Kidney (tissue), 14 donors: Measurements from ENCODE around the gene ABTB2. TPM values are rescaled to one million over a fixed set of nuclear protein-coding genes. Genes with fewer than 3 reads are reported as not detected.

ENCODE experiments used
- DNase-seq, 5 donors: peaks; one replicate each; pipeline ENCODE4 v3.0.0-alpha.2; 2013 to 2020
- FAIRE-seq: peaks from 2 replicates; lab custom pipeline; 2012; peaks lifted over from hg19 to GRCh38; lab: Jason Lieb, UNC
- H3K27ac ChIP-seq, 2 donors: one replicate each; pipeline ENCODE4 v1.7.0; 2013; ENCODE audit warnings: low read depth in 2 of 2, low read length in 2 of 2, inconsistent platforms in 1 of 2
- H3K27me3 ChIP-seq: one replicate; pipeline ENCODE4 v1.7.1; 2013; ENCODE audit warnings: low read length, inconsistent platforms; ENCODE audit not compliant: control insufficient read depth, insufficient read depth
- H3K36me3 ChIP-seq, 3 donors: one replicate each; pipeline versions ENCODE4 v1.7.0 to v1.7.1; 2013; ENCODE audit warnings: low read length in 3 of 3, control low read depth in 1 of 3, inconsistent platforms in 1 of 3; ENCODE audit not compliant: insufficient read depth in 3 of 3, control insufficient read depth in 2 of 3
- H3K4me1 ChIP-seq, 3 donors: one replicate each; pipeline versions ENCODE4 v1.7.0 to v1.7.1; 2013; ENCODE audit warnings: low read length in 3 of 3, inconsistent platforms in 1 of 3, low read depth in 1 of 3; ENCODE audit not compliant: control insufficient read depth in 2 of 3, insufficient read depth in 2 of 3
- H3K4me3 ChIP-seq, 3 donors: one replicate each; pipeline versions ENCODE4 v1.7.0 to v1.8.1; 2013; ENCODE audit warnings: low read length in 3 of 3, control low read depth in 1 of 3, inconsistent platforms in 1 of 3
- H3K9ac ChIP-seq, 3 donors: one replicate each; pipeline versions ENCODE4 v1.7.0 to v1.7.1; 2013; ENCODE audit warnings: low read length in 3 of 3, control low read depth in 1 of 3, inconsistent platforms in 1 of 3
- H3K9me3 ChIP-seq, 3 donors: one replicate each; pipeline versions ENCODE4 v1.7.0 to v1.7.1; 2013; ENCODE audit warnings: low read length in 3 of 3, control low read depth in 1 of 3, inconsistent platforms in 1 of 3; ENCODE audit not compliant: control insufficient read depth in 2 of 3, insufficient read depth in 1 of 3
- CTCF ChIP-seq: IDR thresholded peaks from 3 replicates; pipeline ENCODE4 v1.5.1; 2012; ENCODE audit warnings: mild to moderate bottlenecking, moderate library complexity, borderline replicate concordance; ENCODE audit not compliant: insufficient read depth; ENCODE audit errors: extremely low read depth
- intact Hi-C: fragments of 100-400 bp; cut with DNase I; formaldehyde crosslinking; loops from one replicate; pipeline ENCODE4 v1.11.1; 2022
- polyA plus RNA-seq: library from polyadenylated mRNA; stranded (reverse); fragments of 350-450 nt; fragmentation: Illumina TruSeq; extraction: RNeasy Lipid Tissue Mini Kit (QIAGEN cat#74804); gene quantifications from one replicate; pipeline ENCODE4 v1.2.3, GENCODE V29; 2014; ENCODE audit warnings: low read depth, low replicate concordance; ENCODE audit not compliant: insufficient read depth
- total RNA-seq: library from RNA; stranded (reverse); fragmentation: NEBNext Ultra II Directional; extraction: Animal tissue kit (Norgen Biotek cat#: 25700); gene quantifications from one replicate; pipeline ENCODE4 v1.2.1, GENCODE V29; 2021
- donor health status: control.
- donor health status: control.
- donor health status: control.
- donor health status: control.
- donor health status: control.
- donor health status: DM: yes; HTN: yes; CAD: no.
- donor health status: Normal renal cell carcinoma (clear cell type).

Gene ABTB2
- total and polyA plus RNA-seq, 2 donors from 2014 or later, result 7.6 to 22.1 TPM

- Histone ChIP-seq H3K4me3 (no peak overlapping the region), H3K9ac (no peak overlapping the region), H3K36me3 (peaks cover 2 to 59% (median 53%) of the 10 kb centered on the region in 3 donors), H3K27ac (no peak overlapping the region), H3K27me3 (no peaks in the 10 kb centered on the region), H3K9me3 (no peaks in the 10 kb centered on the region), H3K4me1 (no peaks in the 10 kb centered on the region)
- intact Hi-C loops, result no loop called here
- TF ChIP-seq CTCF, result no peak
- DNase-seq (no peak), FAIRE-seq (no peak)
Observed at GRCh38 chr11:34134765-34135164, 223.0 kb downstream of the ABTB2 start.

GRCh38 chr11:34132261-34132965 lies 225.4 kb downstream of the ABTB2 start:
- H3K36me3 ChIP-seq, result peaks cover 5 to 63% (median 44%) of the 10 kb centered on the region in 3 donors
- DNase-seq, result no peak

GRCh38 chr11:34128824-34129223 lies 229.0 kb downstream of the ABTB2 start:
- FAIRE-seq (no peak), DNase-seq (no peak)
- H3K9me3 ChIP-seq, result no peaks in the 10 kb centered on the region
- H3K27me3 ChIP-seq, result no peaks in the 10 kb centered on the region
- no peak overlapping the region for H3K4me3 ChIP-seq
- no peaks in the 10 kb centered on the region for H3K4me1 ChIP-seq
- TF ChIP-seq CTCF, result no peak
- intact Hi-C loops, result no loop called here
- H3K36me3 ChIP-seq, result peaks cover 8 to 55% (median 32%) of the 10 kb centered on the region in 3 donors
- H3K27ac ChIP-seq, result no peak overlapping the region
- no peak overlapping the region for H3K9ac ChIP-seq

More at GRCh38 chr11:34132261-34132965, 225.4 kb downstream of the ABTB2 start:
- H3K27me3 ChIP-seq, result no peaks in the 10 kb centered on the region
- no peak overlapping the region for H3K4me3 ChIP-seq
- TF ChIP-seq CTCF, result no peak
- H3K4me1 ChIP-seq, result no peaks in the 10 kb centered on the region
- intact Hi-C loops, result no loop called here
- FAIRE-seq, result no peak
- no peaks in the 10 kb centered on the region for H3K9me3 ChIP-seq
- H3K9ac ChIP-seq, result no peak overlapping the region
- H3K27ac ChIP-seq, result no peak overlapping the region
